Left hindlimb (tissue), 1 donor: ENCODE measurements around the gene PDE3A.

Experiments used
- DNase-seq: peaks from one replicate; pipeline ENCODE4 v3.0.0-alpha.2; 2018

Gene PDE3A

GRCh38 chr12:20426957-20427356, 58.6 kb downstream of the PDE3A start:
- DNase-seq = no peak

DNA sequence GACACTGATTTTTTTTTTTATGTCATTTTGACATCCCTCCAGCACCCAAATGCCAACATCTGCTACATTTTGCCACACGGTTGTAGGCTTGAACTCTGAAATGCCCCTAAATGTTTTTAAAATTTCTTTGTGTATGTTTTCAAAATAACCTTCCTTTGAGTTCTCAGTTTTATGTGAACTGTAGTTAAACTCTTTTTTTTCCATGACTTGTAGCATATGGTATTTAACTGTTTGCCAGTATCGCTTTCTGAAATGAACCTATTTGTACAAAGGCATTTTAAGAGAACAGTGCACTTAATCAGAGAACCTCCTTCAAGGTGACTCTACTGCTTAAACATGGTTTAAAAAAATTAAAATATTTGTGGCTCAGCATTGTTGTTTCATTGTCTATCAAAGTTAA, 61.5 kb downstream of the PDE3A start:
- DNase-seq = no peak

GRCh38 chr12:20432290-20432689, 64.0 kb downstream of the PDE3A start:
- no peak for DNase-seq

DNA sequence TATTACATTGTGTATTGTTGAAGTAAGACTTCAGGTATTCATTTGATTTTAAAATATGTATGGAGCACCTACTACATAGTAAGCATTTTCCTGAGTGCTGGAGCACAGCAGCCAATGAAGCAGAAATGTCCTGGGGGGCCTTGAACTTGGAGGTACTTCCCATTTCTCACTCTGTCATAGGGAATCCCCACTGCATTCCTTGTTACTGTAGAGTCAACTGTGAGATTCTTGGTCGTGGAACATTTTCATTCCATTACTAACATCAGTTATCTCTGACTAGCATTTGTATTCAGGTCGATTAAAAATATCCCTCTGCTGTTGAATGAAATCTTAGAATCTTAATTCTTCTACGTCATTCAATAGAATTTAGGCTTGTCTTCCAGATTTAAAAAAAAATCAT, 66.7 kb downstream of the PDE3A start:
- DNase-seq = no peak

DNA sequence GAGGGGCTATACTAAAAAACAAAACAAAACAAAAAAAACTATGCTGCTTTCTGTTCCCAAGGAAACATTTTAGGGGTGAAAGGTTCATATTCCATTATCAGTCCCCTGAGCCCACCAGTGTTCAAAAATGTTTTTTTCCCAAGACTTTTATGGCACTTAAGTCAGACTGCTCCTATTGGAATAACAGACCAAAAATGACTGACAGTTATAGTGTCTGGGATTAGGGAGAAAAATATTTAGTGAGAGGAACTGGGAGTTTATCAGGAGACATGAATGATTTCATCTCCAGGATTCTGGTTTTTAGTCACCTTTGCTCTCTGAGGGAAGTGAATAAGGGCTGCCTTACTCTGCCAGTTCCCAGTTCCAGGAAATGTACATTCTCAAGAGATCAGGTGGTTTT, 68.0 kb downstream of the PDE3A start:
- no peak for DNase-seq

DNA sequence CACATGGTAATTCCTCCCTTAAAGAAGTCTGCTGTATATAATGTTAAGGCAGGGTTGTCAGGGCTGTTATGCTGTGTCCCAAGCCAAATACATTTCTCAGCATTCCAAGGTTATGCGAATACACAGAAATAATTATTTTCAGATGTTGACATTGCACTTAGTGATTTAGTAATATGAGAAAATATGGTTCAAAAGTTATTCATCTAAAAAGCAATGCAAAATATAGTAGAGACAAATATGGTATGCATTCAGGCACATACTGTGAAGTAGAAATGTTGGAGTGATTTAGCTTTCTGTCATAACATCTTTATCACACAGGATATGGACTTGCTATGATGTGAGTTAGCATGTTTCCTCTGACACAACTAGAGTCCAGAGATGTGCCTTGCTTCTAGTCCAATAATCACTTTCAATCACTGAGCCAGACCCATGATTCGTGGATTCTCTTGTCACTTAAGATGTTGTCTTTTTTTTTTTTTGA, 70.0 kb downstream of the PDE3A start:
- DNase-seq = no peak

GRCh38 chr12:20439626-20440025, 71.3 kb downstream of the PDE3A start:
- DNase-seq = no peak

DNA sequence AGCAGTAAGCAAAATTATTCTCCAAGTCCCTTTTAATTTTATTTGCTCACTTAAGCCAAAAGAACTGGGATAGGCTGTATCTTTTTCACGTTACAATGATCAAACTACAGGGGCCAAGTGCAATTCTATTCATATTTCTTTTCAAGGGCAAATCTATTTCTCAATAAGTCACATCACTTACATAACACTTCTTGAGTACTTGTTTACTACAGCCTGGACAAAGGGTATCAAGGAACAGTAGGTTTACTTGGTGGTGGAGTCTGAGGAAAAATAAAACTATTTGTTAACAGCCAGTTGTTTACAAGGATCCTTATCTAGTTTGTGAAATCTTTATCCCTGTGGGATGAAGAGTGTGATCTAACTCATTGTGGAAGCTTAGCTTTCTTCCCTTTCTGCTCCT, 72.1 kb downstream of the PDE3A start:
- DNase-seq = no peak

- no peak for DNase-seq
These were observed 74.0 kb downstream of the PDE3A start for GRCh38 chr12:20442322-20442721.

- no peak for DNase-seq
These were observed 74.9 kb downstream of the PDE3A start for GRCh38 chr12:20443255-20443654.

GRCh38 chr12:20443792-20444191, 75.5 kb downstream of the PDE3A start:
- DNase-seq = no peak

GRCh38 chr12:20444595-20445170, 76.3 kb downstream of the PDE3A start:
- DNase-seq = no peak

GRCh38 chr12:20445687-20446086, 77.3 kb downstream of the PDE3A start:
- no peak for DNase-seq

DNA sequence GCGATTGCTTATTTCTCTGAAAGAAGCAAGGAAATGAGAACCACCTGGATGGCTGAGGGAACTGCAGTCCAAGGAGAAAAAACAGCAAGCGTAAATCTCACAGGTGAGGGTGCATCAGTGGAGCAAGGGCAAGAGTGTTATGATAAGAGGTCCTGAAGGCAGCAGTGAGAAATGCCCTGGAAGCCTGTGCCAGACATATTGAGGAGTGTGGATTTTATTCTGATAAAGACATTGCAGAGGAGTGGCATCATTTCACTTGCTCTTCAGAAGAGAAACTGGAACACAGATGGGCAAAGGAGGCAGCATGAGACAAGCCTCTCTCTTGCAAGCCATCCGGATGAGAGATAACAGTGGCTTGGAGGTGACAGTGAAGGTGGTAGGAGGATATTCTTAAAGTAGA, 78.5 kb downstream of the PDE3A start:
- no peak for DNase-seq

GRCh38 chr12:20448781-20449180, 80.4 kb downstream of the PDE3A start:
- DNase-seq = no peak

GRCh38 chr12:20450591-20451180, 82.3 kb downstream of the PDE3A start:
- no peak for DNase-seq

GRCh38 chr12:20451761-20452160, 83.4 kb downstream of the PDE3A start:
- no peak for DNase-seq

DNA sequence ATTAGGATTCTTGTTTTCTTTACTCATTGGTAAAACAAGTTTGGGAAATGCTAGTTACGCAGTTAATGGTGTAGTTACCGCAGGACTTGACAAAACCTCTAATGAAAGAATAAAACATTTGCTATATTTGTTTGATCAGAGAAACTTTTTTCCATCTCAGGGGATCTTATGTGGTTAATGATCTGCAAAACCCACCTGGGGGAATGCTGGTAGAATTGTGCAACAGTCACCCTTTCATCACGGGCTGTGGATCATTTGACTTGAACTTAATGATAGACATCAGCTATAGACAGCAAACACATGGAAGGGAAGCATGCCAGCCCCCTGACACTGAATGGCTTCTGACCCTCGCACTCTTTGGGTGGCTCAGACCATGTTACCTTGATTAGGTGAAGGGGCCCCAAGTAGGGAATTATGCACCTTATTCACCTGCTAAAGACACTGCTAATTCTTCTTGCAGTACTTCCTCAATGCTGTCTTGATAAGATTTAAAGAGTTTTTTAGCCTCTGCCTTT, 84.2 kb downstream of the PDE3A start:
- no peak for DNase-seq

GRCh38 chr12:20453756-20454310, 85.5 kb downstream of the PDE3A start:
- no peak for DNase-seq

DNA sequence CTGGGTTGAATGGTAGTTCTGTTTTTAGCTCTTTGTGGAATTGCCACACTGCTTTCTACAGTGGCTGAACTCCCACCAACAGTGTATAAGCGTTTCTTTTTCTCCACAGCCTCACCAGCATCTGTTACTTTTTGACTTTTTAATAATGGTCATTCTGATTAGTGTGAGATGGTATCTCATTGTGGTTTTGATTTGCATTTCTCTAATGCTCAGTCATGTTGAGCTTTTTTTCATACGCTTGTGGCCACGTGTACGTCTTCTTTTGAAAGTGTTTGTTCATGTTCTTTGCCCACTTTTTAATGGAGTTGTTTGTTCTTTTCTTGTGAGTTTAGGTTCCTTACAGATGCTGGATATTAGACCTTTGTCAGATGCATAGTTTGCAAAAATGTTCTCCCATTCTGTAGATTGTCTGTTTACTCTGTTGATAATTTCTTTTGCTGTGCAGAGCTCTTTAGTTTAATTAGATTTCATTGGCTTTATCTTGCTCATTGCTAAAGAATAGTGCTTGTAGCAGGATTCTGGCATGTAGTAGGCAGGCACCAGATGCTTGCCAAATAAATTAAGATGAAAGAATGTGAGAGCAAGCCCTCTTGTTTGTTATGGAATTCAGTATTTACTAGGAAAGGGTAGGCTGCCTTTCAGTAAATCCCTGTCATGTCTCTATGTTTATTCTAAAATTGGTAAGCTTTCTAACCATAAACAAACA, 86.8 kb downstream of the PDE3A start:
- DNase-seq = no peak

DNA sequence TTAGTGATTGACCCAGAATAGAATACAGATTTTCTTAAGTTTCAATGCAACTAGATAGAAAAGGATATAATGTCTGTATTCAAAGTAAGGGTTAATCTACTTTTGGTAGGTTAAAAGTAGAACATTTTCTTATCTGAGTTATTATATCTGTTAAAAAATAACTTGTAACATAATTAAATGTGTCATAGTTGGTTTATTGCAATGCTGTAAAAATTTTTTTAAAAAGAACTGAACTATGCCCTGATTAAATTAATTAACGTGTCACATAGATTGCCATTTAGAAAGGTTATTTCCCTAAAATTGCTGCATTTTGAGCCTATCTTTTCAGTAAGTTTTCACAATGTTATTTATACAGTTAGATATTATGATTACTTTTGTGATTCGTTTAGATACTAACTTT, 89.2 kb downstream of the PDE3A start:
- no peak for DNase-seq

- DNase-seq = no peak
These were observed 89.7 kb downstream of the PDE3A start for GRCh38 chr12:20458011-20458410.

GRCh38 chr12:20459920-20460319, 91.6 kb downstream of the PDE3A start:
- no peak for DNase-seq

GRCh38 chr12:20460956-20461355, 92.6 kb downstream of the PDE3A start:
- DNase-seq = no peak
